Naive thymus-derived CD4-positive, alpha-beta T cell (primary cell): ENCODE measurements around the gene NINJ2. TPM values are rescaled to one million over a fixed set of nuclear protein-coding genes. Genes with fewer than 3 reads are reported as not detected.
A peak's percentile ranks its signal among the peaks of the same experiment; 100 is the strongest.

Source experiments
- ATAC-seq: fragments of 150-1000 bp; cut with Tn5 transposase; 2 replicates; pipeline ENCODE4 v1.10.0; 2021; ENCODE audit warnings: mild to moderate bottlenecking, moderate library complexity
- CTCF ChIA-PET: fragments of 350-600 bp; sonication (Branson Sonifier 250); formaldehyde crosslinking; loops from one replicate; lab custom pipeline; 2021; ENCODE audit warnings: antibody characterized with exemption; lab: Charles Lee
- POLR2A ChIA-PET: fragments of 350-600 bp; sonication (Branson Sonifier 250); formaldehyde crosslinking; loops from one replicate; lab custom pipeline; 2021; ENCODE audit warnings: antibody characterized with exemption, inconsistent platforms; lab: Charles Lee
- DNase-seq, 9 donors: peaks; one replicate each; pipeline versions ENCODE4 v3.0.0 to v3.0.0-alpha.2; 2020 to 2022; ENCODE audit warnings: mixed read lengths in 1 of 9
- H3K27ac ChIP-seq: one replicate; pipeline ENCODE4 v1.7.0; 2013; ENCODE audit warnings: mild to moderate bottlenecking, low read depth, low read length, moderate library complexity
- H3K27me3 ChIP-seq, 2 donors: one replicate each; pipeline ENCODE4 v1.7.0; 2013; ENCODE audit warnings: low read length in 2 of 2, mild to moderate bottlenecking in 2 of 2, moderate library complexity in 2 of 2; ENCODE audit not compliant: control insufficient read depth in 2 of 2, insufficient read depth in 2 of 2
- H3K36me3 ChIP-seq, 3 experiments: 1 replicate in 2 of 3; 2 replicates in 1 of 3; pipeline ENCODE4 v1.7.0; 2013; ENCODE audit warnings: low read length in 3 of 3, mild to moderate bottlenecking in 3 of 3, moderate library complexity in 1 of 3; ENCODE audit not compliant: insufficient read depth in 3 of 3, control insufficient read depth in 2 of 3
- H3K4me1 ChIP-seq, 2 donors: one replicate each; pipeline ENCODE4 v1.7.0; 2013; ENCODE audit warnings: low read length in 2 of 2, mild to moderate bottlenecking in 2 of 2, moderate library complexity in 1 of 2; ENCODE audit not compliant: control insufficient read depth in 2 of 2, insufficient read depth in 2 of 2
- H3K4me3 ChIP-seq: 2 replicates; pipeline ENCODE4 v1.7.0; 2013; ENCODE audit warnings: mild to moderate bottlenecking, low read length
- H3K9me3 ChIP-seq, 3 experiments: 1 replicate in 2 of 3; 2 replicates in 1 of 3; pipeline ENCODE4 v1.7.0; 2013; ENCODE audit warnings: low read length in 3 of 3; ENCODE audit not compliant: control insufficient read depth in 2 of 3
- H3K27ac Mint-ChIP-seq, 9 donors: one replicate each; pipeline ENCODE4 v1.8.0; 2020 to 2022; ENCODE audit warnings: mixed read lengths in 9 of 9, mild to moderate bottlenecking in 8 of 9, moderate library complexity in 5 of 9, inconsistent platforms in 2 of 9
- H3K27me3 Mint-ChIP-seq, 5 donors: one replicate each; pipeline ENCODE4 v1.8.0; 2021 to 2022; ENCODE audit warnings: mixed read lengths in 5 of 5, mild to moderate bottlenecking in 1 of 5
- H3K36me3 Mint-ChIP-seq, 5 donors: one replicate each; pipeline ENCODE4 v1.8.0; 2020 to 2022; ENCODE audit warnings: mixed read lengths in 5 of 5, mild to moderate bottlenecking in 3 of 5, inconsistent platforms in 1 of 5
- H3K4me1 Mint-ChIP-seq, 7 donors: one replicate each; pipeline ENCODE4 v1.8.0; 2020 to 2022; ENCODE audit warnings: mixed read lengths in 7 of 7, mild to moderate bottlenecking in 3 of 7, inconsistent platforms in 1 of 7
- H3K4me3 Mint-ChIP-seq, 10 donors: one replicate each; pipeline ENCODE4 v1.8.0; 2020 to 2022; ENCODE audit warnings: mild to moderate bottlenecking in 10 of 10, mixed read lengths in 10 of 10, moderate library complexity in 6 of 10, inconsistent platforms in 2 of 10
- H3K9me3 Mint-ChIP-seq, 11 donors: one replicate each; pipeline ENCODE4 v1.8.0; 2020 to 2022; ENCODE audit warnings: mixed read lengths in 11 of 11, mild to moderate bottlenecking in 4 of 11, inconsistent platforms in 1 of 11, moderate library complexity in 1 of 11
- intact Hi-C, 2 donors: fragments of 100-400 bp; cut with micrococcal nuclease; formaldehyde crosslinking; loops; one replicate each; pipeline ENCODE4 v1.15.1; 2023
- polyA plus RNA-seq, 2 donors: library from polyadenylated mRNA; unstranded; fragments of 300-500 nt; fragmentation: Illumina TruSeq; gene quantifications; one replicate each; pipeline ENCODE4 v1.2.3, GENCODE V29; 2021
- total RNA-seq, 6 experiments: library from RNA in 5 of 6; stranded (reverse) in 5 of 6; gene quantifications; 1 replicate in 5 of 6; 2 replicates in 1 of 6; pipeline ENCODE4 v1.2.3 and lab custom pipeline; 2021 to 2026

Gene NINJ2
- total and polyA plus RNA-seq, 7 experiments from 2014 or later = 0.84 to 11.2 (median 5.1) TPM

- ChIA-PET POLR2A (no interaction called here), CTCF (no interaction called here)
- H3K27ac ChIP-seq = no peak overlapping the region
- DNase-seq = no peak
- Mint-ChIP-seq H3K9me3 (peaks cover 0 to 9% (median 0%) of the 10 kb centered on the region in 11 donors), H3K27me3 (no peaks in the 10 kb centered on the region), H3K4me3 (no peak overlapping the region), H3K27ac (no peak overlapping the region), H3K36me3 (peaks cover 0 to 13% (median 0%) of the 10 kb centered on the region in 5 donors), H3K4me1 (peaks cover 0 to 7% (median 0%) of the 10 kb centered on the region in 7 donors)
- no peaks in the 10 kb centered on the region for H3K36me3 ChIP-seq
- no peaks in the 10 kb centered on the region for H3K9me3 ChIP-seq
- H3K4me1 ChIP-seq = no peaks in the 10 kb centered on the region
- no peaks in the 10 kb centered on the region for H3K27me3 ChIP-seq
- no peak overlapping the region for H3K4me3 ChIP-seq
- intact Hi-C loops = no loop called here
- ATAC-seq = no peak
Observed at GRCh38 chr12:588024-588322, 75.3 kb downstream of the NINJ2 start.

- Mint-ChIP-seq H3K27me3 (no peaks in the 10 kb centered on the region), H3K9me3 (peaks cover 0 to 9% (median 0%) of the 10 kb centered on the region in 11 donors), H3K4me1 (peaks cover 0 to 7% (median 0%) of the 10 kb centered on the region in 7 donors), H3K4me3 (no peak overlapping the region), H3K36me3 (peaks cover 0 to 13% (median 0%) of the 10 kb centered on the region in 5 donors), H3K27ac (no peak overlapping the region)
- no peaks in the 10 kb centered on the region for H3K36me3 ChIP-seq
- no peak overlapping the region for H3K27ac ChIP-seq
- CTCF ChIA-PET = no interaction called here
- ATAC-seq (no peak), DNase-seq (no peak)
- no peaks in the 10 kb centered on the region for H3K4me1 ChIP-seq
- POLR2A ChIA-PET = no interaction called here
- intact Hi-C loops = no loop called here
- H3K4me3 ChIP-seq = no peak overlapping the region
- no peaks in the 10 kb centered on the region for H3K9me3 ChIP-seq
- no peaks in the 10 kb centered on the region for H3K27me3 ChIP-seq
Observed at GRCh38 chr12:587132-588023, 75.9 kb downstream of the NINJ2 start.

GRCh38 chr12:586318-587071 is 76.8 kb downstream of the NINJ2 start:
- Histone ChIP-seq H3K36me3 (no peaks in the 10 kb centered on the region), H3K4me1 (no peaks in the 10 kb centered on the region), H3K27me3 (no peaks in the 10 kb centered on the region), H3K9me3 (no peaks in the 10 kb centered on the region), H3K27ac (no peak overlapping the region), H3K4me3 (no peak overlapping the region)
- ATAC-seq (no peak), DNase-seq (no peak)
- Mint-ChIP-seq H3K27ac (no peak overlapping the region), H3K27me3 (no peaks in the 10 kb centered on the region), H3K4me3 (no peak overlapping the region), H3K4me1 (peaks cover 0 to 7% (median 0%) of the 10 kb centered on the region in 7 donors), H3K9me3 (peaks cover 0 to 9% (median 0%) of the 10 kb centered on the region in 11 donors), H3K36me3 (peaks cover 0 to 13% (median 0%) of the 10 kb centered on the region in 5 donors)
- intact Hi-C loops = no loop called here
- ChIA-PET CTCF (no interaction called here), POLR2A (no interaction called here)

GRCh38 chr12:585062-586061 is 77.9 kb downstream of the NINJ2 start:
- Mint-ChIP-seq H3K27ac (peak overlapping the region in 1 of 9 donors; percentile 25), H3K27me3 (no peaks in the 10 kb centered on the region), H3K36me3 (peaks cover 0 to 16% (median 0%) of the 10 kb centered on the region in 5 donors), H3K4me1 (peaks cover 0 to 5% (median 0%) of the 10 kb centered on the region in 7 donors), H3K4me3 (no peak overlapping the region), H3K9me3 (peaks cover 0 to 9% (median 0%) of the 10 kb centered on the region in 11 donors)
- no peaks in the 10 kb centered on the region for H3K36me3 ChIP-seq
- ChIA-PET CTCF (interaction anchor here (0.5 kb wide), 1 partner anchor 36 kb away, joined by 4 read pairs; no protein-coding TSS in a partner anchor), POLR2A (no interaction called here)
- no peak overlapping the region for H3K4me3 ChIP-seq
- no peaks in the 10 kb centered on the region for H3K27me3 ChIP-seq
- H3K27ac ChIP-seq = no peak overlapping the region
- ATAC-seq (no peak), DNase-seq (no peak)
- no peaks in the 10 kb centered on the region for H3K9me3 ChIP-seq
- intact Hi-C loops = no loop called here
- no peaks in the 10 kb centered on the region for H3K4me1 ChIP-seq

GRCh38 chr12:583251-583869 is 79.9 kb downstream of the NINJ2 start:
- DNase-seq = no peak
- no peaks in the 10 kb centered on the region for H3K9me3 ChIP-seq
- Mint-ChIP-seq H3K36me3 (peaks cover 0 to 8% (median 0%) of the 10 kb centered on the region in 5 donors), H3K27me3 (peaks cover 0 to 1% (median 0%) of the 10 kb centered on the region in 5 donors), H3K4me1 (peaks cover 0 to 4% (median 0%) of the 10 kb centered on the region in 7 donors), H3K9me3 (peaks cover 0 to 7% (median 0%) of the 10 kb centered on the region in 11 donors), H3K4me3 (no peak overlapping the region), H3K27ac (no peak overlapping the region)
- no peaks in the 10 kb centered on the region for H3K27me3 ChIP-seq
- CTCF ChIA-PET = no interaction called here
- H3K4me3 ChIP-seq = no peak overlapping the region
- H3K27ac ChIP-seq = no peak overlapping the region
- POLR2A ChIA-PET = interaction anchor here (0.5 to 0.6 kb wide), 2 partner anchors 290 to 512 kb away, joined by 4 to 7 read pairs; no protein-coding TSS in a partner anchor
- no peaks in the 10 kb centered on the region for H3K4me1 ChIP-seq
- no peak for ATAC-seq
- H3K36me3 ChIP-seq = no peaks in the 10 kb centered on the region
- intact Hi-C loops = no loop called here
